ENCODE data around the gene CPED1. TPM values are rescaled to one million over a fixed set of nuclear protein-coding genes. Genes with fewer than 3 reads are reported as not detected.

The CPED1 gene
- total RNA-seq, 5 donors from 2014 or later (not counting 1 experiment from before 2014, with no cell fraction given): 0.73 to 1.4 (median 0.96) TPM; not detected in 2

DNA sequence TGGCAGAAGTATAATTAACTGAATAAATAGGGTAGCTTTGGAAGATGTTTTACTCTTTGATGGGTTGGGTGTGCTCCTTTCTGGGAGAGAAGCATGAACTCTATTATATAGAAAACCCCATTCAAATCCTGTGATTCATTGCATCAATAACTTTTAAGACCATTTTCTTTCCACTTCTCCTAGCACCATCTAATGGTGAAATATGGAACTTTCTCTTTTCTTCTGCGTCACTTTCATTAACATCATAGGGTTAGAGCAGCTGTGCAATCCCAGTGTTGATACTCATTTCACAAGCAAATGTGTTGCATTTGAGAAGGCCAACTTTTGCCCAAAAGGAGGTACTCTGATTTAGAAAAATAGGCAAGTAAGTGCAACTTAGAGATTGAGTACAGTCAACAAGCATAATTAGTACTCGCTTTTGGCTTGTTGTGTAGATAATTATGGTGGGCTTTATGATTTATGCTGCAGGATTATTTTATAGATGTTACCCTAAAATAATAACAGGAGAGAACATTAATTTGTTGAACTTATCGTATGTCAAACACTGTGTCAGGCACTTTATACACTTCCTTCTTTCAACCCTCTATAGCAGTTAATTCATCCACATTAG lies 92.9 kb downstream of the CPED1 start:
- ChIA-PET POLR2A (no interaction called here), CTCF (interaction anchor here (0.6 to 2.6 kb wide), 9 partner anchors 8 to 286 kb away, joined by 3 to 14 read pairs (median 4); partner anchors contain the start of gene CPED1 (in 1 of the 2))
- Mint-ChIP-seq H3K4me3 (no peak overlapping the region), H3K36me3 (no peaks in the 10 kb centered on the region), H3K27ac (no peak overlapping the region), H3K4me1 (no peaks in the 10 kb centered on the region), H3K9me3 (no peaks in the 10 kb centered on the region), H3K27me3 (peaks cover 14 to 27% of the 10 kb centered on the region in 2 donors)
- no CpG with 5 or more reads among the region's 3 CpGs for WGBS (ENCODE audit: insufficient coverage)
- Histone ChIP-seq H3K36me3 (ENCODE audit: control insufficient read depth in 2 of 2, extremely low read depth in 1 of 2, insufficient read depth in 1 of 2, low read length in 1 of 2) (no peaks in the 10 kb centered on the region), H3K9me3 (no peaks in the 10 kb centered on the region), H3K4me1 (ENCODE audit: control insufficient read depth in 1 of 2, extremely low read depth in 1 of 2, insufficient read depth in 2 of 2, low read length in 2 of 2) (no peaks in the 10 kb centered on the region), H3K27ac (ENCODE audit: low read length) (no peak overlapping the region), H3K4me3 (ENCODE audit: control insufficient read depth in 1 of 2, extremely low read depth in 1 of 2, low read length in 1 of 2) (no peak overlapping the region), H3K27me3 (replicated peaks in 1 of 2; ENCODE audit: control insufficient read depth in 2 of 2, extremely low read depth in 1 of 2, insufficient read depth in 2 of 2, low read length in 1 of 2) (no peaks in the 10 kb centered on the region)
- peak in 2 of 35 experiments; percentile 4 to 64 for DNase-seq
- peak; percentile 61 to 67 (median 62) for ATAC-seq (replicated peaks in 1 of 4)

GRCh38 chr7:121082400-121083101 lies 94.0 kb downstream of the CPED1 start:
- Mint-ChIP-seq H3K27ac (no peak overlapping the region), H3K4me3 (no peak overlapping the region), H3K27me3 (peaks cover 13 to 19% of the 10 kb centered on the region in 2 donors), H3K36me3 (no peaks in the 10 kb centered on the region), H3K9me3 (no peaks in the 10 kb centered on the region), H3K4me1 (no peaks in the 10 kb centered on the region)
- Histone ChIP-seq H3K27ac (ENCODE audit: low read length) (no peak overlapping the region), H3K4me3 (ENCODE audit: control insufficient read depth in 1 of 2, extremely low read depth in 1 of 2, low read length in 1 of 2) (no peak overlapping the region), H3K9me3 (no peaks in the 10 kb centered on the region), H3K27me3 (replicated peaks in 1 of 2; ENCODE audit: control insufficient read depth in 2 of 2, extremely low read depth in 1 of 2, insufficient read depth in 2 of 2, low read length in 1 of 2) (no peaks in the 10 kb centered on the region), H3K4me1 (ENCODE audit: control insufficient read depth in 1 of 2, extremely low read depth in 1 of 2, insufficient read depth in 2 of 2, low read length in 2 of 2) (no peaks in the 10 kb centered on the region), H3K36me3 (ENCODE audit: control insufficient read depth in 2 of 2, extremely low read depth in 1 of 2, insufficient read depth in 1 of 2, low read length in 1 of 2) (no peaks in the 10 kb centered on the region)
- no peak for DNase-seq
- no peak for ATAC-seq (replicated peaks in 1 of 4)
- POLR2A ChIA-PET: interaction anchor here in 1 of 2 donors (1.0 kb wide), 1 partner anchor 20 kb away, joined by 14 read pairs; no protein-coding TSS in a partner anchor
- CTCF ChIA-PET: interaction anchor here (0.7 to 2.6 kb wide), 14 partner anchors 10 to 290 kb away, joined by 3 to 14 read pairs (median 3); partner anchors contain the start of gene CPED1 (in 1 of the 2)

DNA sequence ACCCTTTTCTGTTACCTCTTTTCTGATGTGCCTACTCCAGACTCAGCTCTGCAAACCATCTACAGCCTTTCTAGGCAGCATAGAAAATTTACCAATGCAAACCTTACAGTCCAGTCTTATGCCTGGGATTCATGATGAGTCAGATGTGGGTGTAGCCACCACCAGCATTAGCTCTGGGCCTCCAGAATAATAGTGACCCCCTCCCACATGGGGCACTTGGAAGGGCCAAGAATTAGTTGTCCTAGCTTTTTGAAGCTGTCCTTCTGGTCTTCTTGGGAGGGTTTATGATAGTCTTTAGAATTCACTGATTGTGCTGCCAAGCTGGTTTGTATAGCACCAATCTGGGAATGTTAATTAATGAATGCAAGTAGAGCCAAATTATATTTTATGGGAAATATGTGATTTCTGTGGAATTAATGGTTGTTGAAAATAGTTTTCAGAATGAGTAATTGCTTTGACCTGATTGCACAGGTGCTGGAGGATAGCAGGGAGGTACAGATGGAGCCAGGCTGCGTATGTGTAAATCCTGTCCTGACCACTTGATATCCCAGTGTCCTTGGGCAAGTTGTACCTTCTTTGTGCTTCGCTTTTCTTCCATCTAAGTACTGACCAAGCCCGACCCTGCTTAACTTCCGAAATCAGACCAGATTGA lies 94.8 kb downstream of the CPED1 start:
- H3K4me3 Mint-ChIP-seq: no peak overlapping the region
- DNase-seq (no peak), ATAC-seq (replicated peaks in 1 of 4) (no peak)
- H3K36me3 ChIP-seq (ENCODE audit: control insufficient read depth in 2 of 2, extremely low read depth in 1 of 2, insufficient read depth in 1 of 2, low read length in 1 of 2): no peaks in the 10 kb centered on the region
- peaks cover 0 to 1% of the 10 kb centered on the region in 2 experiments for H3K27me3 ChIP-seq (replicated peaks in 1 of 2; ENCODE audit: control insufficient read depth in 2 of 2, extremely low read depth in 1 of 2, insufficient read depth in 2 of 2, low read length in 1 of 2)
- H3K9me3 Mint-ChIP-seq: no peaks in the 10 kb centered on the region
- H3K9me3 ChIP-seq: no peaks in the 10 kb centered on the region
- H3K27me3 Mint-ChIP-seq: peaks cover 9 to 15% of the 10 kb centered on the region in 2 donors
- ChIA-PET POLR2A (interaction anchor here in 1 of 2 donors (1.0 kb wide), 1 partner anchor 20 kb away, joined by 14 read pairs; no protein-coding TSS in a partner anchor), CTCF (interaction anchor here (0.7 to 2.6 kb wide), 8 partner anchors 9 to 291 kb away, joined by 3 to 14 read pairs (median 4); partner anchors contain the start of gene CPED1 (in 1 of the 2))
- no peak overlapping the region for H3K27ac Mint-ChIP-seq
- H3K27ac ChIP-seq (ENCODE audit: low read length): no peak overlapping the region
- no peaks in the 10 kb centered on the region for H3K4me1 ChIP-seq (ENCODE audit: control insufficient read depth in 1 of 2, extremely low read depth in 1 of 2, insufficient read depth in 2 of 2, low read length in 2 of 2)
- H3K4me3 ChIP-seq (ENCODE audit: control insufficient read depth in 1 of 2, extremely low read depth in 1 of 2, low read length in 1 of 2): no peak overlapping the region
- H3K36me3 Mint-ChIP-seq: no peaks in the 10 kb centered on the region
- H3K4me1 Mint-ChIP-seq: no peaks in the 10 kb centered on the region
- 80% methylated on average over 1 of the region's 4 CpGs for WGBS (ENCODE audit: insufficient coverage)

DNA sequence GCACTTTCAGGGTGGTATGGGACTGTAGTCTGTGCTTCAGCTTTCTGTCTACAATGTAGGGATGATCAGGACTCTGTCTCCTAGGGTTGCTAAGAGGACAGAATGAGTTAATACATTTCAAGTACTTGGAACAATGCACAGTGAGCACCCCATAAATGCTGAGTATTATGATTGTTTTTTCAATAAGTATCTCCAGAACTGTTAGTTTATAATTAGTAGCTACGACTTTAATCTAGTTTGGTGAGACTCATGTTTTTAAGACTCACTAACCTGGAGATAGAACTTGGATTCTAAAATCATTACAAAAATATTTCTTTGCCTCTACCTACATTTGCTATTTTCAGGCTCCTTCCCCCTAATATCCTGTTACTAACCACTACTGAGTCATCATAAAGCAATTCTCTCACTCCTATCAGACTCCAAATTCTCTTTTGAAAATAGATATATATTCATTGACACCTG lies 95.3 kb downstream of the CPED1 start:
- Histone ChIP-seq H3K4me3 (ENCODE audit: control insufficient read depth in 1 of 2, extremely low read depth in 1 of 2, low read length in 1 of 2) (no peak overlapping the region), H3K27ac (ENCODE audit: low read length) (no peak overlapping the region), H3K36me3 (ENCODE audit: control insufficient read depth in 2 of 2, extremely low read depth in 1 of 2, insufficient read depth in 1 of 2, low read length in 1 of 2) (no peaks in the 10 kb centered on the region), H3K4me1 (ENCODE audit: control insufficient read depth in 1 of 2, extremely low read depth in 1 of 2, insufficient read depth in 2 of 2, low read length in 2 of 2) (no peaks in the 10 kb centered on the region), H3K27me3 (replicated peaks in 1 of 2; ENCODE audit: control insufficient read depth in 2 of 2, extremely low read depth in 1 of 2, insufficient read depth in 2 of 2, low read length in 1 of 2) (peaks cover 0 to 3% of the 10 kb centered on the region in 2 experiments), H3K9me3 (no peaks in the 10 kb centered on the region)
- ATAC-seq (replicated peaks in 1 of 4): no peak
- POLR2A ChIA-PET: no interaction called here
- Mint-ChIP-seq H3K4me1 (no peaks in the 10 kb centered on the region), H3K36me3 (no peaks in the 10 kb centered on the region), H3K27me3 (peaks cover 7 to 11% of the 10 kb centered on the region in 2 donors), H3K9me3 (no peaks in the 10 kb centered on the region), H3K27ac (no peak overlapping the region), H3K4me3 (no peak overlapping the region)
- no CpG with 5 or more reads among the region's 1 CpG for WGBS (ENCODE audit: insufficient coverage)
- no peak for DNase-seq
- CTCF ChIA-PET: interaction anchor here (0.9 to 2.6 kb wide), 5 partner anchors 7 to 97 kb away, joined by 3 to 8 read pairs (median 4); no protein-coding TSS in a partner anchor

- WGBS (ENCODE audit: insufficient coverage): no CpG with 5 or more reads among the region's 2 CpGs
Measured at GRCh38 chr7:121084256-121084655, 95.7 kb downstream of the CPED1 start.

GRCh38 chr7:121084748-121085336 lies 96.3 kb downstream of the CPED1 start:
- H3K36me3 ChIP-seq (ENCODE audit: control insufficient read depth in 2 of 2, extremely low read depth in 1 of 2, insufficient read depth in 1 of 2, low read length in 1 of 2): no peaks in the 10 kb centered on the region
- H3K4me1 ChIP-seq (ENCODE audit: control insufficient read depth in 1 of 2, extremely low read depth in 1 of 2, insufficient read depth in 2 of 2, low read length in 2 of 2): no peaks in the 10 kb centered on the region
- ChIA-PET CTCF (interaction anchor here (0.9 to 1.1 kb wide), 2 partner anchors 8 to 98 kb away, joined by 3 read pairs; no protein-coding TSS in a partner anchor), POLR2A (no interaction called here)
- no peak for DNase-seq
- WGBS (ENCODE audit: insufficient coverage): 74% methylated on average over 4 of the region's 5 CpGs
- H3K36me3 Mint-ChIP-seq: no peaks in the 10 kb centered on the region
- no peaks in the 10 kb centered on the region for H3K9me3 ChIP-seq
- H3K4me3 ChIP-seq (ENCODE audit: control insufficient read depth in 1 of 2, extremely low read depth in 1 of 2, low read length in 1 of 2): no peak overlapping the region
- H3K27me3 Mint-ChIP-seq: peaks cover 3 to 8% of the 10 kb centered on the region in 2 donors
- no peak overlapping the region for H3K4me3 Mint-ChIP-seq
- ATAC-seq (replicated peaks in 1 of 4): no peak
- H3K27me3 ChIP-seq (replicated peaks in 1 of 2; ENCODE audit: control insufficient read depth in 2 of 2, extremely low read depth in 1 of 2, insufficient read depth in 2 of 2, low read length in 1 of 2): peaks cover 0 to 3% of the 10 kb centered on the region in 2 experiments
- no peaks in the 10 kb centered on the region for H3K4me1 Mint-ChIP-seq
- no peaks in the 10 kb centered on the region for H3K9me3 Mint-ChIP-seq
- H3K27ac Mint-ChIP-seq: no peak overlapping the region
- H3K27ac ChIP-seq (ENCODE audit: low read length): no peak overlapping the region

More at GRCh38 chr7:121084256-121084655, 95.7 kb downstream of the CPED1 start:
- CTCF ChIA-PET: interaction anchor here (0.9 to 1.1 kb wide), 2 partner anchors 8 to 98 kb away, joined by 3 read pairs; no protein-coding TSS in a partner anchor
- no peaks in the 10 kb centered on the region for H3K9me3 Mint-ChIP-seq
- POLR2A ChIA-PET: no interaction called here
- H3K9me3 ChIP-seq: no peaks in the 10 kb centered on the region
- no peak overlapping the region for H3K4me3 ChIP-seq (ENCODE audit: control insufficient read depth in 1 of 2, extremely low read depth in 1 of 2, low read length in 1 of 2)
- DNase-seq (no peak), ATAC-seq (replicated peaks in 1 of 4) (no peak)
- peaks cover 3 to 8% of the 10 kb centered on the region in 2 donors for H3K27me3 Mint-ChIP-seq
- H3K36me3 ChIP-seq (ENCODE audit: control insufficient read depth in 2 of 2, extremely low read depth in 1 of 2, insufficient read depth in 1 of 2, low read length in 1 of 2): no peaks in the 10 kb centered on the region
- no peaks in the 10 kb centered on the region for H3K36me3 Mint-ChIP-seq
- H3K27me3 ChIP-seq (replicated peaks in 1 of 2; ENCODE audit: control insufficient read depth in 2 of 2, extremely low read depth in 1 of 2, insufficient read depth in 2 of 2, low read length in 1 of 2): peaks cover 0 to 3% of the 10 kb centered on the region in 2 experiments
- H3K4me1 ChIP-seq (ENCODE audit: control insufficient read depth in 1 of 2, extremely low read depth in 1 of 2, insufficient read depth in 2 of 2, low read length in 2 of 2): no peaks in the 10 kb centered on the region
- H3K4me3 Mint-ChIP-seq: no peak overlapping the region
- no peak overlapping the region for H3K27ac Mint-ChIP-seq
- H3K4me1 Mint-ChIP-seq: no peaks in the 10 kb centered on the region
- H3K27ac ChIP-seq (ENCODE audit: low read length): no peak overlapping the region
